Caco-2 (cell line): Measurements from ENCODE around the gene MIPEP. TPM values are rescaled to one million over a fixed set of nuclear protein-coding genes. Genes with fewer than 3 reads are reported as not detected.

ENCODE experiments used
- BruUV-seq: library from RNA; stranded (reverse); fragments of 400-500 nt; replicated peaks from 2 replicates; lab custom pipeline; 2021; lab: Mats Ljungman, UMichigan
- CTCF ChIA-PET: fragments of 300-600 bp; sonication (Branson Sonifier 250); formaldehyde crosslinking; loops from one replicate; lab custom pipeline; 2022; ENCODE audit warnings: antibody characterized with exemption; lab: Charles Lee
- POLR2A ChIA-PET: fragments of 300-600 bp; sonication (Branson Sonifier 250); formaldehyde crosslinking; loops from one replicate; lab custom pipeline; 2022; ENCODE audit warnings: antibody characterized with exemption; lab: Charles Lee
- DNase-seq, 2 experiments: peaks; one replicate each; pipeline versions ENCODE4 v3.0.0 to v3.0.0-alpha.2; 2020 to 2022
- H3K27me3 ChIP-seq: replicated peaks from 2 replicates; pipeline ENCODE4 v1.6.0; 2011; ENCODE audit warnings: low read length; ENCODE audit not compliant: control insufficient read depth, insufficient read depth
- H3K36me3 ChIP-seq: 2 replicates; pipeline ENCODE4 v1.5.1; 2011; ENCODE audit warnings: low read length; ENCODE audit not compliant: control insufficient read depth, insufficient read depth
- H3K4me1 ChIP-seq: fragments of 250-450 bp; sonication (Bioruptor Pico); 2 replicates; pipeline ENCODE4 v1.5.1; 2020; ENCODE audit warnings: mild to moderate bottlenecking
- H3K4me3 ChIP-seq: 2 replicates; pipeline ENCODE4 v1.5.1; 2011; ENCODE audit warnings: low read depth, mild to moderate bottlenecking, control low read depth, low read length
- H3K9me3 ChIP-seq: fragments of 250-450 bp; sonication (Bioruptor Pico); 2 replicates; pipeline ENCODE4 v1.5.1; 2020; ENCODE audit warnings: mild to moderate bottlenecking, moderate library complexity
- H3K27ac Mint-ChIP-seq: one replicate; pipeline ENCODE4 v1.8.0; 2022; ENCODE audit warnings: mixed read lengths; ENCODE audit not compliant: unreplicated experiment
- H3K27me3 Mint-ChIP-seq: one replicate; pipeline ENCODE4 v1.8.0; 2022; ENCODE audit warnings: mixed read lengths; ENCODE audit not compliant: insufficient read depth, unreplicated experiment
- H3K36me3 Mint-ChIP-seq: one replicate; pipeline ENCODE4 v1.8.0; 2022; ENCODE audit warnings: mild to moderate bottlenecking, mixed read lengths; ENCODE audit not compliant: insufficient read depth, unreplicated experiment
- H3K4me1 Mint-ChIP-seq: one replicate; pipeline ENCODE4 v1.8.0; 2022; ENCODE audit warnings: low read depth, mixed read lengths; ENCODE audit not compliant: unreplicated experiment
- H3K4me3 Mint-ChIP-seq: one replicate; pipeline ENCODE4 v1.8.0; 2022; ENCODE audit warnings: mild to moderate bottlenecking, moderate library complexity, mixed read lengths; ENCODE audit not compliant: unreplicated experiment
- H3K9me3 Mint-ChIP-seq: one replicate; pipeline ENCODE4 v1.8.0; 2022; ENCODE audit warnings: mixed read lengths; ENCODE audit not compliant: unreplicated experiment
- intact Hi-C: fragments of 100-400 bp; cut with micrococcal nuclease; formaldehyde crosslinking; loops from one replicate; pipeline ENCODE4 v1.10.0; 2022; ENCODE audit not compliant: unreplicated experiment
- total RNA-seq: library from RNA; stranded (reverse); gene quantifications from 2 replicates; pipeline ENCODE4 v1.2.3, GENCODE V29; 2022
- TF ChIP-seq, protein P1 (sequence below), 2 experiments: fragments of 200-600 bp in 1 of 2; IDR thresholded peaks; 1 replicate in 1 of 2; 2 replicates in 1 of 2; pipeline versions ENCODE4 v1.5.1 to v1.8.0; 2011 to 2022; ENCODE audit warnings: antibody characterized with exemption in 1 of 2, control low read depth in 1 of 2, inconsistent platforms in 1 of 2, low read depth in 1 of 2, low read length in 1 of 2, mild to moderate bottlenecking in 1 of 2, moderate library complexity in 1 of 2; ENCODE audit not compliant: insufficient read depth in 1 of 2, severe bottlenecking in 1 of 2, unreplicated experiment in 1 of 2

Gene MIPEP
- total RNA-seq, 1 experiment from 2014 or later: 40.6 TPM

DNA sequence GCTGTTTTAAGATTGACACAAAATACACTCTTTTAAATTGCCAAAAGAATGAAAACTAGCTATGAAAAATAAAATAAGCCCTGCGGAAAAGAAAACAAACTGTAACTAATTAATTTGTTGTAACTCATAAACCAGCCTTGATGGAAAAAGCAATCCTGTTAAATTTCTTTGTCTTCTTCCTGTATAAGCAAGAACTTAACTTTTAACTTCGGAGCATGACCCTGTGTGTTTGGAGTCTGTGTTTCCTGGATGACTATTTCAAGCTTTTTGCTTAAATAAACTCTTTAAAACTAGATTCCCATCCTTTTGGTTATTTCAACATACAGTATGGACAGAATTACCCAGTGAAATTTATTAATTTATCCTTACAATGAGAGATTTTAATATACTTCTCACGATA, 196.4 kb downstream of the MIPEP start:
- ChIA-PET POLR2A (no interaction called here), CTCF (no interaction called here)
- H3K27ac Mint-ChIP-seq: no peak overlapping the region
- intact Hi-C loops: loop anchor here (5.0 kb wide), 1 partner anchor 49 kb away; no protein-coding TSS in a partner anchor
- H3K36me3 ChIP-seq: no peaks in the 10 kb centered on the region
- no peaks in the 10 kb centered on the region for H3K9me3 ChIP-seq
- peaks cover 6% of the 10 kb centered on the region for H3K4me1 Mint-ChIP-seq
- no peak for DNase-seq
- no peaks in the 10 kb centered on the region for H3K27me3 Mint-ChIP-seq
- H3K9me3 Mint-ChIP-seq: no peaks in the 10 kb centered on the region
- H3K36me3 Mint-ChIP-seq: no peaks in the 10 kb centered on the region
- no peak overlapping the region for H3K4me3 ChIP-seq
- no peak overlapping the region for H3K4me3 Mint-ChIP-seq
- H3K27me3 ChIP-seq: no peaks in the 10 kb centered on the region
- BruUV-seq: no TSS peak
- H3K4me1 ChIP-seq: no peaks in the 10 kb centered on the region
- TF ChIP-seq, protein P1, sequence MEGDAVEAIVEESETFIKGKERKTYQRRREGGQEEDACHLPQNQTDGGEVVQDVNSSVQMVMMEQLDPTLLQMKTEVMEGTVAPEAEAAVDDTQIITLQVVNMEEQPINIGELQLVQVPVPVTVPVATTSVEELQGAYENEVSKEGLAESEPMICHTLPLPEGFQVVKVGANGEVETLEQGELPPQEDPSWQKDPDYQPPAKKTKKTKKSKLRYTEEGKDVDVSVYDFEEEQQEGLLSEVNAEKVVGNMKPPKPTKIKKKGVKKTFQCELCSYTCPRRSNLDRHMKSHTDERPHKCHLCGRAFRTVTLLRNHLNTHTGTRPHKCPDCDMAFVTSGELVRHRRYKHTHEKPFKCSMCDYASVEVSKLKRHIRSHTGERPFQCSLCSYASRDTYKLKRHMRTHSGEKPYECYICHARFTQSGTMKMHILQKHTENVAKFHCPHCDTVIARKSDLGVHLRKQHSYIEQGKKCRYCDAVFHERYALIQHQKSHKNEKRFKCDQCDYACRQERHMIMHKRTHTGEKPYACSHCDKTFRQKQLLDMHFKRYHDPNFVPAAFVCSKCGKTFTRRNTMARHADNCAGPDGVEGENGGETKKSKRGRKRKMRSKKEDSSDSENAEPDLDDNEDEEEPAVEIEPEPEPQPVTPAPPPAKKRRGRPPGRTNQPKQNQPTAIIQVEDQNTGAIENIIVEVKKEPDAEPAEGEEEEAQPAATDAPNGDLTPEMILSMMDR (IDR thresholded peaks at IDR 0.05; ENCODE audit: insufficient read depth in 1 of 2, low read depth in 1 of 2, low read length in 1 of 2, severe bottlenecking in 1 of 2, unreplicated experiment in 1 of 2): no peak

DNA sequence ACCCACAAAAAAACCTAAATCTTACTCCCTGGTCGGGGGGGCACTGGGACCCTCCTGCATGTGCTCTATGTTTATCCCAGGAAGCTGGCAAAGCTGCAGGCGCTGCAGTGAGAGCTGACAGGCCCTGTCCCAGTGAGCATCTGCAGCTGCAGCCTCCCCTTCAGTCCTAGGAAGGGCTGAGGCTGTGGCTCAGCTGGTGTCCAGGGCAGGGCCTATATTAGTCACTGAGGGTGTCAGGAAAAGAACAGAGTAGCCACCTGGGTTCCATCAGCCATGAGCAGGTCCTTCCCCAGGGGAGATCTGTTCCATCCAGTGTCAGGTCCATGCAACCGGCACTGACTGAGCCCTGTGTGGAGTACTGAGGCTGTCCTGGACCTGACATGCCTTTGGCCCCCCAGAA, 198.5 kb downstream of the MIPEP start:
- intact Hi-C loops: loop anchor here (5.0 kb wide), 1 partner anchor 52 kb away; no protein-coding TSS in a partner anchor
- no peaks in the 10 kb centered on the region for H3K4me1 ChIP-seq
- Mint-ChIP-seq H3K4me3 (no peak overlapping the region), H3K27me3 (no peaks in the 10 kb centered on the region), H3K27ac (no peak overlapping the region), H3K36me3 (no peaks in the 10 kb centered on the region), H3K4me1 (peaks cover 6% of the 10 kb centered on the region), H3K9me3 (no peaks in the 10 kb centered on the region)
- no peaks in the 10 kb centered on the region for H3K9me3 ChIP-seq
- TF ChIP-seq, protein P1 (IDR thresholded peaks at IDR 0.05; ENCODE audit: insufficient read depth in 1 of 2, low read depth in 1 of 2, low read length in 1 of 2, severe bottlenecking in 1 of 2, unreplicated experiment in 1 of 2): no peak
- ChIA-PET CTCF (no interaction called here), POLR2A (no interaction called here)
- H3K27me3 ChIP-seq: no peaks in the 10 kb centered on the region
- no peak for DNase-seq
- H3K4me3 ChIP-seq: no peak overlapping the region
- BruUV-seq: no TSS peak
- no peaks in the 10 kb centered on the region for H3K36me3 ChIP-seq

DNA sequence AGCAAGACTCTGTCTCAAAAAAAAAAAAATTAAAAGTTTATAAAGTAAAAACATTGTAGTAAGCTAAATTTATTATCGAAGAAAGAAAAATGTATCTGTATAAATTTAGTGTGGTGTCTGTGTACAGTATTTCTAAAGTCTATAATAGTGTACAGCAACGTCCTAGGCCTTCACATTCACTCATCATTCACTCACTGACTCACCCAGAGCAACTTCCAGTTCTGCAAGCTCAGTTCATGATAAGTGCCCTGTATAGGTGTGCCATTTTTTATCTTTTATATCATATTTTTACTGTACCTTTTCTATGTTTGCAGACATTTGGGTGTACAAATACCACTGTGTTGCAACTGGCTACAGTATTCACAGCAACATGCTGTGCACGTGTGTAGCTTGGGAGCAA, 200.9 kb downstream of the MIPEP start:
- H3K27ac Mint-ChIP-seq: no peak overlapping the region
- ChIA-PET POLR2A (no interaction called here), CTCF (no interaction called here)
- H3K27me3 ChIP-seq: no peaks in the 10 kb centered on the region
- no peak overlapping the region for H3K4me3 Mint-ChIP-seq
- no peaks in the 10 kb centered on the region; the same call in 1 of the 2 replicates for H3K4me1 ChIP-seq
- no peak overlapping the region for H3K4me3 ChIP-seq
- no TSS peak for BruUV-seq
- H3K36me3 Mint-ChIP-seq: no peaks in the 10 kb centered on the region
- no peaks in the 10 kb centered on the region for H3K36me3 ChIP-seq
- H3K9me3 ChIP-seq: no peaks in the 10 kb centered on the region
- TF ChIP-seq, protein P1 (IDR thresholded peaks at IDR 0.05; ENCODE audit: insufficient read depth in 1 of 2, low read depth in 1 of 2, low read length in 1 of 2, severe bottlenecking in 1 of 2, unreplicated experiment in 1 of 2): no peak
- H3K4me1 Mint-ChIP-seq: peaks cover 6% of the 10 kb centered on the region
- no peaks in the 10 kb centered on the region for H3K9me3 Mint-ChIP-seq
- intact Hi-C loops: no loop called here
- H3K27me3 Mint-ChIP-seq: no peaks in the 10 kb centered on the region
- no peak for DNase-seq
